Measurements from ENCODE around the gene ARPC1A. TPM values are rescaled to one million over a fixed set of nuclear protein-coding genes. Genes with fewer than 3 reads are reported as not detected.
"Not testable (repeated sequence)": the region's sequence is repeated elsewhere in the genome, so short reads cannot be mapped to it uniquely, and the experiment has no call there.

Gene ARPC1A
- total RNA-seq, 1 experiment from 2014 or later, result 253 TPM

GRCh38 chr7:99287779-99288534 lies 37.7 kb upstream of the ARPC1A start:
- no peaks in the 10 kb centered on the region for H3K36me3 ChIP-seq (ENCODE audit: control insufficient read depth, insufficient read depth, low read length)
- DNase-seq (ENCODE audit: low read depth, low spot score), result no peak
- BruUV-seq (replicated peaks), result no TSS peak
- intact Hi-C loops (cut with micrococcal nuclease; ENCODE audit: unreplicated experiment), result no loop called here
- ChIA-PET POLR2A (no interaction called here), CTCF (no interaction called here)
- in situ Hi-C loops (cut with HindIII; ENCODE audit: low pct_unique_long_range_greater_than_20kb, low sequenced_read_pairs), result no loop called here
- H3K4me3 ChIP-seq (ENCODE audit: low read depth in 2 of 2, low read length in 2 of 2), result no peak overlapping the region
- H3K27ac ChIP-seq (ENCODE audit: low read length), result no peak overlapping the region
- TF ChIP-seq, protein P1, sequence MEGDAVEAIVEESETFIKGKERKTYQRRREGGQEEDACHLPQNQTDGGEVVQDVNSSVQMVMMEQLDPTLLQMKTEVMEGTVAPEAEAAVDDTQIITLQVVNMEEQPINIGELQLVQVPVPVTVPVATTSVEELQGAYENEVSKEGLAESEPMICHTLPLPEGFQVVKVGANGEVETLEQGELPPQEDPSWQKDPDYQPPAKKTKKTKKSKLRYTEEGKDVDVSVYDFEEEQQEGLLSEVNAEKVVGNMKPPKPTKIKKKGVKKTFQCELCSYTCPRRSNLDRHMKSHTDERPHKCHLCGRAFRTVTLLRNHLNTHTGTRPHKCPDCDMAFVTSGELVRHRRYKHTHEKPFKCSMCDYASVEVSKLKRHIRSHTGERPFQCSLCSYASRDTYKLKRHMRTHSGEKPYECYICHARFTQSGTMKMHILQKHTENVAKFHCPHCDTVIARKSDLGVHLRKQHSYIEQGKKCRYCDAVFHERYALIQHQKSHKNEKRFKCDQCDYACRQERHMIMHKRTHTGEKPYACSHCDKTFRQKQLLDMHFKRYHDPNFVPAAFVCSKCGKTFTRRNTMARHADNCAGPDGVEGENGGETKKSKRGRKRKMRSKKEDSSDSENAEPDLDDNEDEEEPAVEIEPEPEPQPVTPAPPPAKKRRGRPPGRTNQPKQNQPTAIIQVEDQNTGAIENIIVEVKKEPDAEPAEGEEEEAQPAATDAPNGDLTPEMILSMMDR (IDR thresholded peaks at IDR 0.05), result no peak
- TF ChIP-seq TCF7L2 (IDR thresholded peaks at IDR 0.05; ENCODE audit: low read depth, low read length), result no peak
- no peaks in the 10 kb centered on the region for H3K4me1 ChIP-seq (ENCODE audit: control insufficient read depth, insufficient read depth, low read length)
- H3K9me3 ChIP-seq (ENCODE audit: control insufficient read depth, insufficient read depth, low read depth, low read length), result no peaks in the 10 kb centered on the region
- no peaks in the 10 kb centered on the region for H3K27me3 ChIP-seq (ENCODE audit: control insufficient read depth, insufficient read depth, low read length)
- no peak for ATAC-seq

GRCh38 chr7:99289185-99289584 lies 36.5 kb upstream of the ARPC1A start:
- POLR2A ChIA-PET, result interaction anchor here (0.7 kb wide), 1 partner anchor 266 kb away, joined by 3 read pairs; no protein-coding TSS in a partner anchor
- CTCF ChIA-PET, result no interaction called here
- DNase-seq (ENCODE audit: low read depth, low spot score) (no peak), ATAC-seq (no peak)
- no TSS peak for BruUV-seq (replicated peaks)
- Histone ChIP-seq H3K27me3 (ENCODE audit: control insufficient read depth, insufficient read depth, low read length) (no peaks in the 10 kb centered on the region), H3K27ac (ENCODE audit: low read length) (no peak overlapping the region), H3K4me1 (ENCODE audit: control insufficient read depth, insufficient read depth, low read length) (no peaks in the 10 kb centered on the region), H3K36me3 (ENCODE audit: control insufficient read depth, insufficient read depth, low read length) (no peaks in the 10 kb centered on the region), H3K4me3 (ENCODE audit: low read depth in 2 of 2, low read length in 2 of 2) (no peak overlapping the region), H3K9me3 (ENCODE audit: control insufficient read depth, insufficient read depth, low read depth, low read length) (no peaks in the 10 kb centered on the region)
- in situ Hi-C loops (cut with HindIII; ENCODE audit: low pct_unique_long_range_greater_than_20kb, low sequenced_read_pairs) (no loop called here), intact Hi-C loops (cut with micrococcal nuclease; ENCODE audit: unreplicated experiment) (no loop called here)
- TF ChIP-seq, protein P1 (IDR thresholded peaks at IDR 0.05), result no peak
- TF ChIP-seq TCF7L2 (IDR thresholded peaks at IDR 0.05; ENCODE audit: low read depth, low read length), result no peak
- no peak for TF ChIP-seq SIN3A (IDR thresholded peaks at IDR 0.05; ENCODE audit: borderline replicate concordance, insufficient read depth, low read depth, low read length)
- TF ChIP-seq POLR2AphosphoS5 (IDR thresholded peaks at IDR 0.05; ENCODE audit: low read depth, low read length), result no peak
- TF ChIP-seq, protein P2, sequence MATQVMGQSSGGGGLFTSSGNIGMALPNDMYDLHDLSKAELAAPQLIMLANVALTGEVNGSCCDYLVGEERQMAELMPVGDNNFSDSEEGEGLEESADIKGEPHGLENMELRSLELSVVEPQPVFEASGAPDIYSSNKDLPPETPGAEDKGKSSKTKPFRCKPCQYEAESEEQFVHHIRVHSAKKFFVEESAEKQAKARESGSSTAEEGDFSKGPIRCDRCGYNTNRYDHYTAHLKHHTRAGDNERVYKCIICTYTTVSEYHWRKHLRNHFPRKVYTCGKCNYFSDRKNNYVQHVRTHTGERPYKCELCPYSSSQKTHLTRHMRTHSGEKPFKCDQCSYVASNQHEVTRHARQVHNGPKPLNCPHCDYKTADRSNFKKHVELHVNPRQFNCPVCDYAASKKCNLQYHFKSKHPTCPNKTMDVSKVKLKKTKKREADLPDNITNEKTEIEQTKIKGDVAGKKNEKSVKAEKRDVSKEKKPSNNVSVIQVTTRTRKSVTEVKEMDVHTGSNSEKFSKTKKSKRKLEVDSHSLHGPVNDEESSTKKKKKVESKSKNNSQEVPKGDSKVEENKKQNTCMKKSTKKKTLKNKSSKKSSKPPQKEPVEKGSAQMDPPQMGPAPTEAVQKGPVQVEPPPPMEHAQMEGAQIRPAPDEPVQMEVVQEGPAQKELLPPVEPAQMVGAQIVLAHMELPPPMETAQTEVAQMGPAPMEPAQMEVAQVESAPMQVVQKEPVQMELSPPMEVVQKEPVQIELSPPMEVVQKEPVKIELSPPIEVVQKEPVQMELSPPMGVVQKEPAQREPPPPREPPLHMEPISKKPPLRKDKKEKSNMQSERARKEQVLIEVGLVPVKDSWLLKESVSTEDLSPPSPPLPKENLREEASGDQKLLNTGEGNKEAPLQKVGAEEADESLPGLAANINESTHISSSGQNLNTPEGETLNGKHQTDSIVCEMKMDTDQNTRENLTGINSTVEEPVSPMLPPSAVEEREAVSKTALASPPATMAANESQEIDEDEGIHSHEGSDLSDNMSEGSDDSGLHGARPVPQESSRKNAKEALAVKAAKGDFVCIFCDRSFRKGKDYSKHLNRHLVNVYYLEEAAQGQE (IDR thresholded peaks at IDR 0.05; ENCODE audit: insufficient read depth in 1 of 2, low read depth in 2 of 2, low read length in 1 of 2), result no peak

DNA sequence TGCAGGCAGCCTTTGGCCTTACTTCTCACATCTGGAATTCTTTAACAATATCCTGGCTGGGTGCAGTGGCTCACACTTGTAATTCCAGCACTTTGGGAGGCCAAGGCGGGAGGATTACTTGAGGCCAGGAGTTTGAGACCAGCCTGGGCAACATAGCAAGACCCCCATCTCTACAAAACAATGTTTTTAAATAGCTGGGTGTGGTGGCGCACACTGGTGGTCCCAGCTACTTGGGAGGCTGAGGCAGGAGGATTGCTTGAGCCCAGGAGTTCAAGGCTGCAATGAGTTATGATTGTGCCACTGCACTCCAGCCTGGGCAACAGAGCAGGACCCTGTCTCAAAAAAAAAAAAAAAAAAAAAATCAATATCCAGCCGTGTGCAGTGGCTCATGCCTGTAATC lies 35.5 kb upstream of the ARPC1A start:
- H3K4me1 ChIP-seq (ENCODE audit: control insufficient read depth, insufficient read depth, low read length); H3K4me3 ChIP-seq (ENCODE audit: low read depth in 2 of 2, low read length in 2 of 2); H3K36me3 ChIP-seq (ENCODE audit: control insufficient read depth, insufficient read depth, low read length); H3K27ac ChIP-seq (ENCODE audit: low read length); in situ Hi-C loops (cut with HindIII; ENCODE audit: low pct_unique_long_range_greater_than_20kb, low sequenced_read_pairs); DNase-seq (ENCODE audit: low read depth, low spot score); intact Hi-C loops (cut with micrococcal nuclease; ENCODE audit: unreplicated experiment); H3K9me3 ChIP-seq (ENCODE audit: control insufficient read depth, insufficient read depth, low read depth, low read length); BruUV-seq (replicated peaks); H3K27me3 ChIP-seq (ENCODE audit: control insufficient read depth, insufficient read depth, low read length); POLR2A ChIA-PET; ATAC-seq; CTCF ChIA-PET: not testable (repeated sequence)
